Type B pancreatic cell (in vitro differentiated cells): ENCODE measurements around the gene PSMD14. TPM values are rescaled to one million over a fixed set of nuclear protein-coding genes. Genes with fewer than 3 reads are reported as not detected.

ENCODE experiments used
- DNase-seq: peaks from one replicate; pipeline ENCODE4 v3.0.0; 2021; ENCODE audit warnings: mixed read lengths; ENCODE audit not compliant: unreplicated experiment; ENCODE audit errors: extremely low spot score
- H3K27ac Mint-ChIP-seq: 2 replicates; pipeline ENCODE4 v1.8.0; 2021; ENCODE audit warnings: mild to moderate bottlenecking, mixed read lengths
- H3K27me3 Mint-ChIP-seq: 2 replicates; pipeline ENCODE4 v1.8.0; 2021; ENCODE audit warnings: mixed read lengths
- H3K36me3 Mint-ChIP-seq: 2 replicates; pipeline ENCODE4 v1.8.0; 2021; ENCODE audit warnings: mixed read lengths
- H3K4me1 Mint-ChIP-seq: one replicate; pipeline ENCODE4 v1.8.0; 2021; ENCODE audit warnings: mixed read lengths; ENCODE audit not compliant: unreplicated experiment
- H3K4me3 Mint-ChIP-seq: 2 replicates; pipeline ENCODE4 v1.8.0; 2021; ENCODE audit warnings: mild to moderate bottlenecking, mixed read lengths
- H3K9me3 Mint-ChIP-seq: 2 replicates; pipeline ENCODE4 v1.8.0; 2021; ENCODE audit warnings: mixed read lengths
- CTCF ChIP-seq: fragments of 200-600 bp; sonication (generic); conservative IDR thresholded peaks from 2 replicates; pipeline ENCODE4 v1.5.0; 2021; ENCODE audit warnings: antibody characterized with exemption, mild to moderate bottlenecking
- total RNA-seq: library from RNA; stranded (reverse); gene quantifications from 2 replicates; pipeline ENCODE4 v1.2.1, GENCODE V29; 2021; ENCODE audit warnings: low replicate concordance

Gene PSMD14
- total RNA-seq, 1 donor from 2014 or later = 52.5 TPM

- peak overlapping the region; percentile 57 for H3K27ac Mint-ChIP-seq
- H3K27me3 Mint-ChIP-seq = peaks cover 93% of the 10 kb centered on the region
- peaks cover 15% of the 10 kb centered on the region for H3K4me1 Mint-ChIP-seq
- TF ChIP-seq CTCF = no peak
- no peak for DNase-seq
- H3K9me3 Mint-ChIP-seq = no peaks in the 10 kb centered on the region
- peak overlapping the region; percentile 86 for H3K4me3 Mint-ChIP-seq
- H3K36me3 Mint-ChIP-seq = no peaks in the 10 kb centered on the region
These were observed 119.7 kb downstream of the PSMD14 start for GRCh38 chr2:161427664-161428587.

GRCh38 chr2:161430386-161430785 is 122.2 kb downstream of the PSMD14 start:
- H3K4me1 Mint-ChIP-seq = peaks cover 6% of the 10 kb centered on the region
- no peaks in the 10 kb centered on the region for H3K36me3 Mint-ChIP-seq
- no peaks in the 10 kb centered on the region for H3K9me3 Mint-ChIP-seq
- no peak overlapping the region for H3K4me3 Mint-ChIP-seq
- peaks cover 92% of the 10 kb centered on the region for H3K27me3 Mint-ChIP-seq
- H3K27ac Mint-ChIP-seq = no peak overlapping the region
- no peak for TF ChIP-seq CTCF
- DNase-seq = no peak

- Mint-ChIP-seq H3K4me3 (no peak overlapping the region), H3K36me3 (no peaks in the 10 kb centered on the region), H3K27me3 (peaks cover 78% of the 10 kb centered on the region), H3K27ac (no peak overlapping the region), H3K4me1 (peaks cover 6% of the 10 kb centered on the region), H3K9me3 (no peaks in the 10 kb centered on the region)
- DNase-seq = no peak
- no peak for TF ChIP-seq CTCF
These were observed 123.9 kb downstream of the PSMD14 start for GRCh38 chr2:161432107-161432506.

GRCh38 chr2:161434118-161434517 is 125.9 kb downstream of the PSMD14 start:
- H3K4me1 Mint-ChIP-seq = no peaks in the 10 kb centered on the region
- H3K9me3 Mint-ChIP-seq = no peaks in the 10 kb centered on the region
- DNase-seq = no peak
- no peak overlapping the region for H3K27ac Mint-ChIP-seq
- H3K36me3 Mint-ChIP-seq = no peaks in the 10 kb centered on the region
- no peak overlapping the region for H3K4me3 Mint-ChIP-seq
- TF ChIP-seq CTCF = no peak
- peaks cover 70% of the 10 kb centered on the region for H3K27me3 Mint-ChIP-seq

GRCh38 chr2:161436411-161436810 is 128.2 kb downstream of the PSMD14 start:
- TF ChIP-seq CTCF = no peak
- no peak for DNase-seq
- H3K36me3 Mint-ChIP-seq = no peaks in the 10 kb centered on the region
- H3K9me3 Mint-ChIP-seq = no peaks in the 10 kb centered on the region
- no peak overlapping the region for H3K4me3 Mint-ChIP-seq
- peaks cover 55% of the 10 kb centered on the region for H3K27me3 Mint-ChIP-seq
- H3K27ac Mint-ChIP-seq = no peak overlapping the region
- no peaks in the 10 kb centered on the region for H3K4me1 Mint-ChIP-seq
